Activated T-cell treated with anti-CD3 and anti-CD28 coated beads for 4 hours (primary cell): ENCODE data around the gene PPFIA2.

Source experiments
- DNase-seq: peaks from one replicate; pipeline ENCODE4 v3.0.0-alpha.2; 2020

PPFIA2 gene

GRCh38 chr12:81759190-81760051, at the start of gene PPFIA2:
Gene PPFIA2 (minus strand): TSS chr12:81759350.
- no peak for DNase-seq

- no peak for DNase-seq
Observed at GRCh38 chr12:81800298-81801148, 41.4 kb upstream of the PPFIA2 start.

- no peak for DNase-seq
Observed at GRCh38 chr12:81798294-81798693, 39.1 kb upstream of the PPFIA2 start.

- DNase-seq: no peak
Observed at GRCh38 chr12:81797100-81797499, 38.0 kb upstream of the PPFIA2 start.

- DNase-seq: no peak
Observed at GRCh38 chr12:81792666-81793065, 33.5 kb upstream of the PPFIA2 start.

GRCh38 chr12:81779216-81779615, 20.1 kb upstream of the PPFIA2 start:
- no peak for DNase-seq

- DNase-seq: no peak
Observed at GRCh38 chr12:81778719-81779118, 19.6 kb upstream of the PPFIA2 start.

GRCh38 chr12:81758421-81759189, 545 bp downstream of the PPFIA2 start:
- DNase-seq: no peak

GRCh38 chr12:81757731-81758365, 1.3 kb downstream of the PPFIA2 start:
- DNase-seq: no peak

GRCh38 chr12:81729781-81730180, 29.4 kb downstream of the PPFIA2 start:
- no peak for DNase-seq

GRCh38 chr12:81727391-81727790, 31.8 kb downstream of the PPFIA2 start:
- no peak for DNase-seq

GRCh38 chr12:81726634-81727033, 32.5 kb downstream of the PPFIA2 start:
- DNase-seq: no peak

- DNase-seq: no peak
Observed at GRCh38 chr12:81723361-81723760, 35.8 kb downstream of the PPFIA2 start.

GRCh38 chr12:81722004-81722403, 37.1 kb downstream of the PPFIA2 start:
- DNase-seq: no peak

- no peak for DNase-seq
Observed at GRCh38 chr12:81718616-81719015, 40.5 kb downstream of the PPFIA2 start.

- no peak for DNase-seq
Observed at GRCh38 chr12:81712536-81712935, 46.6 kb downstream of the PPFIA2 start.

GRCh38 chr12:81705586-81705985, 53.6 kb downstream of the PPFIA2 start:
- DNase-seq: no peak

GRCh38 chr12:81699551-81699950, 59.6 kb downstream of the PPFIA2 start:
- DNase-seq: no peak

GRCh38 chr12:81692008-81692407, 67.1 kb downstream of the PPFIA2 start:
- DNase-seq: no peak

- DNase-seq: no peak
Observed at GRCh38 chr12:81683881-81684280, 75.3 kb downstream of the PPFIA2 start.

- DNase-seq: no peak
Observed at GRCh38 chr12:81679614-81680013, 79.5 kb downstream of the PPFIA2 start.

GRCh38 chr12:81670759-81671158, 88.4 kb downstream of the PPFIA2 start:
- DNase-seq: no peak

GRCh38 chr12:81668475-81668874, 90.7 kb downstream of the PPFIA2 start:
- no peak for DNase-seq
